Ovary (tissue), 3 donors: ENCODE data around the gene HOXC12.

Experiments used
- EP300 ChIP-seq: sonication (generic); formaldehyde crosslinking; IDR thresholded peaks from one replicate; pipeline ENCODE4 v1.6.1; 2017; ENCODE audit warnings: antibody characterized with exemption
- POLR2A ChIP-seq: fragments of 450-650 bp; IDR thresholded peaks from one replicate; pipeline ENCODE4 v1.6.1; 2017; ENCODE audit warnings: antibody characterized with exemption, mild to moderate bottlenecking, moderate library complexity
- TF ChIP-seq, protein P1 (sequence below), 3 donors: fragments of 450-650 bp in 2 of 3; fragments of 200-600 bp in 1 of 3; IDR thresholded peaks; one replicate each; pipeline versions ENCODE4 v1.5.1 to v1.8.0; 2016 to 2022; ENCODE audit warnings: antibody characterized with exemption in 3 of 3, mild to moderate bottlenecking in 1 of 3
- donor health status: DM: no; HTN: no; CAD: no.

DNA sequence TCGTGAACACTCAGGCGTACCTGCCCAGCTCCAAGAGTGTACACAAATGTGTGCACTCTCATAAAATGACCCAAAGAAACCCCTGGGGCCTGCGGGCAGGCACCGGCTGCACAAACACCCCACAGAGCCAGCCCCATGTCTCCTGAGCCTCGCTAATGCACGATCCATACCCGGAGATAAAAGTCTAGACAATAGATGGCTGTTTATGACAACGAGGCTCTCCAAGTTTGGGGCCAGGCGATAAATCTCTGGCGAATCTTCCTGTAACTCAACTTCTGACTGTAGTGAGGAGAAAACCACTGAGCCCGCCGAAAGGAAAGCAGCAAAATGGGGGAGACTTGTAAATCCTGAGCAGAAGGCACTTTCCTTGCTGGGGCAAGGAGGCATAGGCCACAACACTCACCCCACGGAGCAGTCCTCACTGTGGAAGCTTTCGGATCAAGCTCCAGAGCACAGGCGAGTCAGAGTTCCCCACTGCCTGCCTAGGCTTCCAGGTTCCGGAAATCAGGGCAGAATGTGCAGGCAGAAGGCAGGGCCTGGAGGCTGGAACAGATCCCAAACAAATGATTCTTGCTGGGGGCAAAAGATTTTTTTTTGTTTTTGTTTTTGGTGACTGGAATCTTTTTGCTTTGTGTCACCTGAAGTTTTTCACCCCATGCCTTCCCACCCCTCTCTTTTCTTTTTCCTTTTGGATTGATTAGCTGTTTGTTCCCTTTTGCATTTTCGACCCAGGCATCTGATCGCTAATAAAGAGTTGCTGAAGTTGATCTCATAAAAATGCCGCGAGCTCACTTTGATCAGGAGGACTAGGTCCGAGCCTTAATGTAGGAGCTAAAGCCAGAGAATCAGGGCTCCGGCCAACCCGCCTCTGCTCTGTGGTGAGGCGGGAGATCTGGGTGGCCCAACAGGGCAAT is 13.8 kb downstream of the HOXC12 start:
- TF ChIP-seq, protein P1, sequence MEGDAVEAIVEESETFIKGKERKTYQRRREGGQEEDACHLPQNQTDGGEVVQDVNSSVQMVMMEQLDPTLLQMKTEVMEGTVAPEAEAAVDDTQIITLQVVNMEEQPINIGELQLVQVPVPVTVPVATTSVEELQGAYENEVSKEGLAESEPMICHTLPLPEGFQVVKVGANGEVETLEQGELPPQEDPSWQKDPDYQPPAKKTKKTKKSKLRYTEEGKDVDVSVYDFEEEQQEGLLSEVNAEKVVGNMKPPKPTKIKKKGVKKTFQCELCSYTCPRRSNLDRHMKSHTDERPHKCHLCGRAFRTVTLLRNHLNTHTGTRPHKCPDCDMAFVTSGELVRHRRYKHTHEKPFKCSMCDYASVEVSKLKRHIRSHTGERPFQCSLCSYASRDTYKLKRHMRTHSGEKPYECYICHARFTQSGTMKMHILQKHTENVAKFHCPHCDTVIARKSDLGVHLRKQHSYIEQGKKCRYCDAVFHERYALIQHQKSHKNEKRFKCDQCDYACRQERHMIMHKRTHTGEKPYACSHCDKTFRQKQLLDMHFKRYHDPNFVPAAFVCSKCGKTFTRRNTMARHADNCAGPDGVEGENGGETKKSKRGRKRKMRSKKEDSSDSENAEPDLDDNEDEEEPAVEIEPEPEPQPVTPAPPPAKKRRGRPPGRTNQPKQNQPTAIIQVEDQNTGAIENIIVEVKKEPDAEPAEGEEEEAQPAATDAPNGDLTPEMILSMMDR (IDR thresholded peaks at IDR 0.05), result no peak
- TF ChIP-seq POLR2A (no peak), EP300 (no peak)
